BE2C (cell line): Measurements from ENCODE around the gene SOX6.
A peak's percentile ranks its signal among the peaks of the same experiment; 100 is the strongest.

Experiments used
- DNase-seq: peaks from one replicate; pipeline ENCODE4 v3.0.0-alpha.2; 2020
- H3K27me3 ChIP-seq: fragments of 250-450 bp; sonication (Bioruptor Pico); 2 replicates; pipeline ENCODE4 v1.5.1; 2020; ENCODE audit warnings: mild to moderate bottlenecking
- H3K36me3 ChIP-seq: fragments of 250-450 bp; sonication (Bioruptor Pico); 2 replicates; pipeline ENCODE4 v1.5.1; 2020; ENCODE audit warnings: mild to moderate bottlenecking
- H3K4me1 ChIP-seq: fragments of 250-450 bp; sonication (Bioruptor Pico); 2 replicates; pipeline ENCODE4 v1.5.1; 2020
- H3K4me3 ChIP-seq: 2 replicates; pipeline ENCODE4 v1.5.1; 2011; ENCODE audit warnings: low read depth, low read length
- H3K9me3 ChIP-seq: fragments of 250-450 bp; sonication (Bioruptor Pico); 2 replicates; pipeline ENCODE4 v1.5.1; 2020
- CTCF ChIP-seq: IDR thresholded peaks from 2 replicates; pipeline ENCODE4 v1.5.1; 2012; ENCODE audit warnings: mild to moderate bottlenecking, low read depth, low read length

The SOX6 gene

GRCh38 chr11:16299884-16300782 is 56.2 kb downstream of the SOX6 start:
- H3K4me1 ChIP-seq: no peaks in the 10 kb centered on the region; the same call in 1 of the 2 replicates
- no peak for TF ChIP-seq CTCF
- no peak for DNase-seq
- H3K4me3 ChIP-seq: no peak overlapping the region
- no peaks in the 10 kb centered on the region for H3K9me3 ChIP-seq
- no peaks in the 10 kb centered on the region for H3K27me3 ChIP-seq
- H3K36me3 ChIP-seq: no peaks in the 10 kb centered on the region

GRCh38 chr11:16299390-16299789 is 57.0 kb downstream of the SOX6 start:
- no peak for TF ChIP-seq CTCF
- Histone ChIP-seq H3K9me3 (no peaks in the 10 kb centered on the region), H3K4me3 (no peak overlapping the region), H3K4me1 (no peaks in the 10 kb centered on the region; the same call in 1 of the 2 replicates), H3K27me3 (no peaks in the 10 kb centered on the region), H3K36me3 (no peaks in the 10 kb centered on the region)
- DNase-seq: no peak

GRCh38 chr11:16297332-16297731 is 59.0 kb downstream of the SOX6 start:
- no peaks in the 10 kb centered on the region for H3K27me3 ChIP-seq
- H3K36me3 ChIP-seq: no peaks in the 10 kb centered on the region
- peak; percentile 19 for DNase-seq
- no peak overlapping the region for H3K4me3 ChIP-seq
- TF ChIP-seq CTCF: no peak
- no peaks in the 10 kb centered on the region; the same call in 1 of the 2 replicates for H3K4me1 ChIP-seq
- no peaks in the 10 kb centered on the region for H3K9me3 ChIP-seq

GRCh38 chr11:16296273-16296672 is 60.1 kb downstream of the SOX6 start:
- DNase-seq: no peak

GRCh38 chr11:16295592-16295991 is 60.8 kb downstream of the SOX6 start:
- H3K36me3 ChIP-seq: no peaks in the 10 kb centered on the region
- DNase-seq: no peak
- no peaks in the 10 kb centered on the region for H3K27me3 ChIP-seq
- H3K4me1 ChIP-seq: no peaks in the 10 kb centered on the region; the same call in 1 of the 2 replicates
- no peak for TF ChIP-seq CTCF
- no peak overlapping the region for H3K4me3 ChIP-seq
- no peaks in the 10 kb centered on the region for H3K9me3 ChIP-seq

More at GRCh38 chr11:16296273-16296672, 60.1 kb downstream of the SOX6 start:
- H3K27me3 ChIP-seq: no peaks in the 10 kb centered on the region
- H3K4me1 ChIP-seq: no peaks in the 10 kb centered on the region; the same call in 1 of the 2 replicates
- H3K36me3 ChIP-seq: no peaks in the 10 kb centered on the region
- no peak for TF ChIP-seq CTCF
- no peaks in the 10 kb centered on the region for H3K9me3 ChIP-seq
- H3K4me3 ChIP-seq: no peak overlapping the region

- no peaks in the 10 kb centered on the region; the same call in 1 of the 2 replicates for H3K4me1 ChIP-seq
- no peaks in the 10 kb centered on the region for H3K27me3 ChIP-seq
- no peaks in the 10 kb centered on the region for H3K9me3 ChIP-seq
- TF ChIP-seq CTCF: no peak
- DNase-seq: no peak
- no peaks in the 10 kb centered on the region for H3K36me3 ChIP-seq
- no peak overlapping the region for H3K4me3 ChIP-seq
Observed at GRCh38 chr11:16293204-16293681, 63.1 kb downstream of the SOX6 start.
